HCT116 (cell line): ENCODE results near the gene NTN3. TPM values are rescaled to one million over a fixed set of nuclear protein-coding genes. Genes with fewer than 3 reads are reported as not detected.

Experiments used
- ATAC-seq: fragments of 200-7000 bp; cut with Tn5 transposase; 2 replicates; pipeline ENCODE4 v1.9.1; 2020; ENCODE audit warnings: mild to moderate bottlenecking, moderate library complexity
- BruUV-seq: library from RNA; stranded (reverse); fragments of 400-500 nt; replicated peaks from 2 replicates; lab custom pipeline; 2021; lab: Mats Ljungman, UMichigan
- CTCF ChIA-PET: fragments of 300-600 bp; sonication (Branson Sonifier 250); formaldehyde crosslinking; loops from one replicate; lab custom pipeline; 2021; ENCODE audit warnings: antibody characterized with exemption; lab: Charles Lee
- POLR2A ChIA-PET: fragments of 300-600, 350-600 bp; sonication (Branson Sonifier 250); formaldehyde crosslinking; loops from one replicate; lab custom pipeline; 2021; ENCODE audit warnings: antibody characterized with exemption; lab: Charles Lee
- RAD21 ChIA-PET, 2 experiments: fragments of 300-600 bp; sonication (Branson Sonifier 250); formaldehyde crosslinking; loops; one replicate each; lab custom pipeline; 2023; ENCODE audit warnings: low total read pairs in 2 of 2; ENCODE audit not compliant: uncharacterized antibody in 2 of 2, unreplicated experiment in 2 of 2, low non-redundant PET in 1 of 2; lab: Charles Lee
- DNase-seq: peaks from one replicate; pipeline ENCODE4 v3.0.0-alpha.2; 2010; ENCODE audit warnings: low read depth, low spot score
- H2AFZ ChIP-seq: fragments of 200-600 bp; shearing (Covaris generic), sonication (generic); 2 replicates; pipeline ENCODE4 v1.6.1; 2017; ENCODE audit warnings: low read depth, mixed run types, mixed read lengths, antibody characterized with exemption, low read length; ENCODE audit not compliant: poor library complexity, severe bottlenecking
- H3K27ac ChIP-seq: 2 replicates; pipeline ENCODE4 v1.5.1; 2012; ENCODE audit warnings: low read depth, low read length
- H3K27me3 ChIP-seq: fragments of 200-600 bp; sonication (generic); 2 replicates; pipeline ENCODE4 v1.6.1; 2016; ENCODE audit warnings: mixed run types, low read length, mixed read lengths; ENCODE audit not compliant: insufficient read depth
- H3K36me3 ChIP-seq, 2 experiments: fragments of 200-500 bp in 1 of 2; fragments of 200-600 bp in 1 of 2; sonication (Bioruptor generic) in 1 of 2; sonication (generic) in 1 of 2; 2 replicates each; pipeline versions ENCODE4 v1.5.1 to v1.6.1; 2014 to 2016; ENCODE audit warnings: low read length in 2 of 2, inconsistent platforms in 1 of 2, mixed read lengths in 1 of 2, mixed run types in 1 of 2; ENCODE audit not compliant: insufficient read depth in 2 of 2, control insufficient read depth in 1 of 2
- H3K4me1 ChIP-seq, 2 experiments: fragments of 200-600 bp in 1 of 2; sonication (generic) in 1 of 2; 2 replicates each; pipeline versions ENCODE4 v1.5.1 to v1.6.1; 2012 to 2017; ENCODE audit warnings: low read length in 2 of 2, inconsistent platforms in 1 of 2, mild to moderate bottlenecking in 1 of 2, mixed read lengths in 1 of 2, mixed run types in 1 of 2, moderate library complexity in 1 of 2; ENCODE audit not compliant: insufficient read depth in 2 of 2, control insufficient read depth in 1 of 2
- H3K4me2 ChIP-seq: fragments of 200-600 bp; sonication (generic); 2 replicates; pipeline ENCODE4 v1.6.1; 2017; ENCODE audit warnings: mixed run types, low read length, mixed read lengths
- H3K4me3 ChIP-seq, 2 experiments: fragments of 200-600 bp in 1 of 2; sonication (generic) in 1 of 2; replicated peaks in 1 of 2; 2 replicates each; pipeline ENCODE4 v1.5.1; 2011 to 2016; ENCODE audit warnings: low read length in 2 of 2, control low read depth in 1 of 2, low read depth in 1 of 2, mild to moderate bottlenecking in 1 of 2, mixed read lengths in 1 of 2, mixed run types in 1 of 2
- H3K79me2 ChIP-seq: fragments of 200-600 bp; sonication (generic); 2 replicates; pipeline ENCODE4 v1.6.1; 2017; ENCODE audit warnings: mild to moderate bottlenecking, mixed run types, low read length, moderate library complexity, mixed read lengths; ENCODE audit not compliant: insufficient read depth
- H3K9ac ChIP-seq: fragments of 200-600 bp; sonication (generic); 2 replicates; pipeline ENCODE4 v1.6.1; 2016; ENCODE audit warnings: low read length, mixed read lengths
- H3K9me2 ChIP-seq: fragments of 200-600 bp; sonication (generic), shearing (Covaris generic); 2 replicates; pipeline ENCODE4 v1.6.1; 2017; ENCODE audit warnings: mixed run types, mild to moderate bottlenecking, moderate library complexity; ENCODE audit not compliant: insufficient read depth
- H3K9me3 ChIP-seq, 2 experiments: fragments of 200-500 bp in 1 of 2; fragments of 200-600 bp in 1 of 2; sonication (Bioruptor generic) in 1 of 2; sonication (generic) in 1 of 2; 2 replicates each; pipeline ENCODE4 v1.6.1; 2014 to 2017; ENCODE audit warnings: low read length in 2 of 2, mixed read lengths in 2 of 2, inconsistent platforms in 1 of 2, low read depth in 1 of 2, mild to moderate bottlenecking in 1 of 2, mixed run types in 1 of 2, moderate library complexity in 1 of 2; ENCODE audit not compliant: control insufficient read depth in 1 of 2, insufficient read depth in 1 of 2
- H4K20me1 ChIP-seq: fragments of 200-600 bp; sonication (generic), shearing (Covaris generic); 2 replicates; pipeline ENCODE4 v1.6.1; 2017; ENCODE audit warnings: mixed run types, mild to moderate bottlenecking, moderate library complexity; ENCODE audit not compliant: insufficient read depth
- ATF3 ChIP-seq: IDR thresholded peaks from 2 replicates; pipeline ENCODE4 v1.6.1; 2012
- CEBPB ChIP-seq: IDR thresholded peaks from 2 replicates; pipeline ENCODE4 v1.6.1; 2012; ENCODE audit warnings: low read depth
- CTCF ChIP-seq, 3 experiments: fragments of 200-600 bp in 1 of 3; sonication (generic) in 1 of 3; IDR thresholded peaks in 2 of 3; conservative IDR thresholded peaks in 1 of 3; 2 replicates each; pipeline ENCODE4 v1.5.1; 2012 to 2017; ENCODE audit warnings: low read depth in 2 of 3, low read length in 2 of 3, antibody characterized with exemption in 1 of 3, borderline replicate concordance in 1 of 3, control low read depth in 1 of 3, mild to moderate bottlenecking in 1 of 3, mixed read lengths in 1 of 3, mixed run types in 1 of 3, moderate library complexity in 1 of 3; ENCODE audit not compliant: insufficient read depth in 1 of 3
- EGR1 ChIP-seq: IDR thresholded peaks from 2 replicates; pipeline ENCODE4 v1.6.1; 2012; ENCODE audit warnings: low read depth
- EZH2phosphoT487 ChIP-seq: fragments of 200-600 bp; IDR thresholded peaks from 2 replicates; pipeline ENCODE4 v1.6.1; 2018; ENCODE audit warnings: antibody characterized with exemption, borderline replicate concordance
- FOSL1 ChIP-seq: IDR thresholded peaks from 2 replicates; pipeline ENCODE4 v1.6.1; 2012; ENCODE audit warnings: low read depth
- POLR2A ChIP-seq: IDR thresholded peaks from 2 replicates; pipeline ENCODE4 v1.7.0; 2011; ENCODE audit warnings: borderline replicate concordance; ENCODE audit not compliant: insufficient read depth, insufficient read length; ENCODE audit errors: extremely low read depth
- POLR2AphosphoS5 ChIP-seq: IDR thresholded peaks from 2 replicates; pipeline ENCODE4 v1.6.1; 2011; ENCODE audit warnings: mild to moderate bottlenecking, low read depth, low read length, moderate library complexity
- SIN3A ChIP-seq: IDR thresholded peaks from 2 replicates; pipeline ENCODE4 v1.6.1; 2012; ENCODE audit warnings: low read depth
- SRF ChIP-seq: IDR thresholded peaks from 2 replicates; pipeline ENCODE4 v1.6.1; 2012; ENCODE audit warnings: low read depth
- TCF7L2 ChIP-seq: IDR thresholded peaks from 2 replicates; pipeline ENCODE4 v1.7.0; 2011; ENCODE audit warnings: borderline replicate concordance, inconsistent platforms; ENCODE audit not compliant: insufficient read depth, insufficient read length; ENCODE audit errors: extremely low read depth
- ZFX ChIP-seq: fragments of 450-650 bp; IDR thresholded peaks from 2 replicates; pipeline ENCODE4 v1.6.1; 2017
- ZNF274 ChIP-seq: fragments of 200-500 bp; sonication (Bioruptor generic); IDR thresholded peaks from 2 replicates; pipeline ENCODE4 v1.6.1; 2014; ENCODE audit warnings: mild to moderate bottlenecking, low read depth, low read length, inconsistent platforms
- intact Hi-C: fragments of 100-400 bp; cut with micrococcal nuclease; formaldehyde crosslinking; loops from 2 replicates; pipeline ENCODE4 v1.10.0; 2022
- total RNA-seq: library from RNA; stranded (reverse); gene quantifications from one replicate; pipeline ENCODE4 v1.2.1, GENCODE V29; 2021; ENCODE audit not compliant: unreplicated experiment
- TF ChIP-seq, protein P1 (sequence below): IDR thresholded peaks from 2 replicates; pipeline ENCODE4 v1.6.1; 2011; ENCODE audit warnings: mild to moderate bottlenecking, low read length, moderate library complexity; ENCODE audit not compliant: insufficient replicate concordance; ENCODE audit errors: extremely low read depth

The NTN3 gene
- total RNA-seq, 1 experiment from 2014 or later = 0.30 TPM

DNA sequence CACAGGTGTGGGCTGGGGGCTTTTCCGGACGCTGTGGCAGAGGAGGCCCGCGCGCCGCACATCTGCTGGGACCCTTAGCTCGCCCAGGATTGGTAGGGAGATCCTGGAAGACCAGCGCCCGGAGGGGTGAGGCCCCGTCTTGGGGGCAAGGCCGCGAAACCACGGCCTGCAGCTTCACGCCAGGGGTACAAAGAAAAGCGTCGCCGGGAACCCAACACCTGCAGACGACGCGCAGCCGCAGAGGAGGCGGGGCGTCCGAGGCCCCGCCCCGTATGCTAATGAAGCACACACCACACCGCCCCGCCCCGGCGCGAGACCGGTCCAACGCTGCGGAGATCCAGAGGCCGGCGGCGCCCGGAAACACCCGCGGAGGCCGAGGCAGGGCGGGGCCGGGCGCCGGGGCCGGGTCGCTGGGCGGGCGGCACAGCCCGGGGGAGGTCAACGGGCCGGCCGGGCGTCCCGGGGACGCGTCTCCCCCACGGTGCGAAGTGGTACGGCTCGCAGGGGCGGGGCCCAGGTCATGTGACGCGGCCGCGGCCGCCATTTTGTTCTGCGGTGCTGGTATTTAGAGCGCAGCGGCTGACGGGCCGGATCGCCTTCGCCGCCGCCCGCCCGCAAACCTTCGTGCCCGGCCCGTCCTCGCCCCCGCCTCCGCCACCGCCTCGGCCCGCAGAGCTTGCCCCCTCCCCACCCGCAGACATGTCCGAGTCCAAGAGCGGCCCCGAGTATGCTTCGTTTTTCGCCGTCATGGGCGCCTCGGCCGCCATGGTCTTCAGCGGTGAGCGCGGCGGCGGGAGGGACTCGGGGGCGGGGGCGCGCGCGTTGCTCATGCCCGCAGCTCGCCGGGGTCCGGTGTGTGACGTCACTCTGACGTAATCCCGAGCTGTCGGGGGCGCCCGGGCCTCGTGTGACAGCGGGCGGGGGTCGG lies 42.6 kb downstream of the NTN3 start, which contains the start of gene ATP6V0C (continued):
- TF ChIP-seq CTCF (IDR thresholded peaks at IDR 0.05 in 2 of 3, conservative IDR thresholded peaks at IDR 0.05 in 1 of 3; ENCODE audit: borderline replicate concordance in 1 of 3, insufficient read depth in 1 of 3, low read depth in 2 of 3, low read length in 2 of 3) (no peak), TCF7L2 (no peak)

- Histone ChIP-seq H2AFZ (no peak overlapping the region), H3K9me3 (no peaks in the 10 kb centered on the region), H3K4me3 (peak overlapping the region; percentile 86 to 95), H3K27me3 (no peaks in the 10 kb centered on the region), H3K79me2 (peaks cover 58% of the 10 kb centered on the region), H3K4me1 (peaks cover 20 to 48% of the 10 kb centered on the region in 2 experiments), H4K20me1 (peaks cover 5% of the 10 kb centered on the region; the same call in 1 of the 2 replicates), H3K36me3 (no peaks in the 10 kb centered on the region), H3K27ac (peak overlapping the region; percentile 98), H3K9ac (peak overlapping the region; percentile 95), H3K4me2 (peak overlapping the region; percentile 98), H3K9me2 (no peaks in the 10 kb centered on the region)
- CTCF ChIA-PET = no interaction called here
- no peak; the same call in 1 of the 2 replicates for ATAC-seq
- no peak for DNase-seq
- TF ChIP-seq CEBPB (no peak), ZFX (no peak), SIN3A (no peak), POLR2A (no peak), SRF (no peak), POLR2AphosphoS5 (no peak), FOSL1 (no peak), ATF3 (no peak), CTCF (IDR thresholded peaks at IDR 0.05 in 2 of 3, conservative IDR thresholded peaks at IDR 0.05 in 1 of 3; ENCODE audit: borderline replicate concordance in 1 of 3, insufficient read depth in 1 of 3, low read depth in 2 of 3, low read length in 2 of 3) (no peak), TCF7L2 (no peak), ZNF274 (no peak), EZH2phosphoT487 (no peak), EGR1 (no peak)
- TF ChIP-seq, protein P1, sequence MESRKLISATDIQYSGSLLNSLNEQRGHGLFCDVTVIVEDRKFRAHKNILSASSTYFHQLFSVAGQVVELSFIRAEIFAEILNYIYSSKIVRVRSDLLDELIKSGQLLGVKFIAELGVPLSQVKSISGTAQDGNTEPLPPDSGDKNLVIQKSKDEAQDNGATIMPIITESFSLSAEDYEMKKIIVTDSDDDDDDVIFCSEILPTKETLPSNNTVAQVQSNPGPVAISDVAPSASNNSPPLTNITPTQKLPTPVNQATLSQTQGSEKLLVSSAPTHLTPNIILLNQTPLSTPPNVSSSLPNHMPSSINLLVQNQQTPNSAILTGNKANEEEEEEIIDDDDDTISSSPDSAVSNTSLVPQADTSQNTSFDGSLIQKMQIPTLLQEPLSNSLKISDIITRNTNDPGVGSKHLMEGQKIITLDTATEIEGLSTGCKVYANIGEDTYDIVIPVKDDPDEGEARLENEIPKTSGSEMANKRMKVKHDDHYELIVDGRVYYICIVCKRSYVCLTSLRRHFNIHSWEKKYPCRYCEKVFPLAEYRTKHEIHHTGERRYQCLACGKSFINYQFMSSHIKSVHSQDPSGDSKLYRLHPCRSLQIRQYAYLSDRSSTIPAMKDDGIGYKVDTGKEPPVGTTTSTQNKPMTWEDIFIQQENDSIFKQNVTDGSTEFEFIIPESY = no peak
- intact Hi-C loops = no loop called here
- POLR2A ChIA-PET = interaction anchor here (1.1 to 1.2 kb wide), 2 partner anchors 86 to 550 kb away, joined by 3 read pairs; partner anchors contain the start of gene RPS2
- RAD21 ChIA-PET = no interaction called here
- BruUV-seq = no TSS peak
Observed at GRCh38 chr16:2514333-2515179, 43.5 kb downstream of the NTN3 start.
